Measurements from ENCODE around the gene SLC6A20.

SLC6A20 gene

GRCh38 chr3:45719655-45720487, 76.5 kb downstream of the SLC6A20 start:
- no peaks in the 10 kb centered on the region for H3K9me3 ChIP-seq (ENCODE audit: severe bottlenecking)
- no peak for TF ChIP-seq CTCF (IDR thresholded peaks at IDR 0.05; ENCODE audit: low read depth, low read length)
- peaks cover 19% of the 10 kb centered on the region for H3K36me3 ChIP-seq
- no peak overlapping the region for H3K4me3 ChIP-seq (ENCODE audit: low read depth, low read length)
- H3K27me3 ChIP-seq (ENCODE audit: insufficient read depth, low read depth, severe bottlenecking), result no peaks in the 10 kb centered on the region
- DNase-seq, result no peak
- H3K27ac ChIP-seq, result no peak overlapping the region

- H3K9me3 ChIP-seq (ENCODE audit: severe bottlenecking), result no peaks in the 10 kb centered on the region
- no peak overlapping the region for H3K4me3 ChIP-seq (ENCODE audit: low read depth, low read length)
- no peak for TF ChIP-seq CTCF (IDR thresholded peaks at IDR 0.05; ENCODE audit: low read depth, low read length)
- H3K27me3 ChIP-seq (ENCODE audit: insufficient read depth, low read depth, severe bottlenecking), result no peaks in the 10 kb centered on the region
- peaks cover 18% of the 10 kb centered on the region for H3K36me3 ChIP-seq
- no peak overlapping the region for H3K27ac ChIP-seq
- DNase-seq, result no peak
Observed at GRCh38 chr3:45716790-45717336, 79.5 kb downstream of the SLC6A20 start.

- TF ChIP-seq CTCF (IDR thresholded peaks at IDR 0.05; ENCODE audit: low read depth, low read length), result no peak
- peaks cover 23% of the 10 kb centered on the region for H3K36me3 ChIP-seq
Observed at GRCh38 chr3:45715945-45716344, 80.4 kb downstream of the SLC6A20 start.

GRCh38 chr3:45712434-45713110, 83.8 kb downstream of the SLC6A20 start:
- no peak for DNase-seq
- Histone ChIP-seq H3K4me3 (ENCODE audit: low read depth, low read length) (no peak overlapping the region), H3K27ac (no peak overlapping the region), H3K27me3 (ENCODE audit: insufficient read depth, low read depth, severe bottlenecking) (no peaks in the 10 kb centered on the region), H3K36me3 (peaks cover 30% of the 10 kb centered on the region), H3K9me3 (ENCODE audit: severe bottlenecking) (no peaks in the 10 kb centered on the region)
- no peak for TF ChIP-seq CTCF (IDR thresholded peaks at IDR 0.05; ENCODE audit: low read depth, low read length)

More at GRCh38 chr3:45715945-45716344, 80.4 kb downstream of the SLC6A20 start:
- no peak for DNase-seq
- Histone ChIP-seq H3K27ac (no peak overlapping the region), H3K27me3 (ENCODE audit: insufficient read depth, low read depth, severe bottlenecking) (no peaks in the 10 kb centered on the region), H3K9me3 (ENCODE audit: severe bottlenecking) (no peaks in the 10 kb centered on the region), H3K4me3 (ENCODE audit: low read depth, low read length) (no peak overlapping the region)

- Histone ChIP-seq H3K9me3 (ENCODE audit: severe bottlenecking) (no peaks in the 10 kb centered on the region), H3K27ac (no peak overlapping the region), H3K27me3 (ENCODE audit: insufficient read depth, low read depth, severe bottlenecking) (no peaks in the 10 kb centered on the region), H3K4me3 (ENCODE audit: low read depth, low read length) (no peak overlapping the region), H3K36me3 (peaks cover 35% of the 10 kb centered on the region)
- TF ChIP-seq CTCF (IDR thresholded peaks at IDR 0.05; ENCODE audit: low read depth, low read length), result no peak
- DNase-seq, result no peak
Observed at GRCh38 chr3:45711931-45712330, 84.4 kb downstream of the SLC6A20 start.

Measured in WERI-Rb-1 (cell line).